Measurements from ENCODE around the gene GAS7. TPM values are rescaled to one million over a fixed set of nuclear protein-coding genes. Genes with fewer than 3 reads are reported as not detected.

GAS7 gene
- total RNA-seq, 1 experiment from 2014 or later = 6.0 TPM

GRCh38 chr17:10116267-10116666, 82.1 kb downstream of the GAS7 start:
- Histone ChIP-seq H3K79me1 (ENCODE audit: insufficient read depth, low read depth, low read length, poor library complexity, severe bottlenecking) (no peaks in the 10 kb centered on the region), H3K56ac (ENCODE audit: insufficient read length, low read depth, low read length) (no peak overlapping the region), H3K14ac (ENCODE audit: insufficient read depth, low read length) (no peak overlapping the region), H2AFZ (ENCODE audit: low read length) (no peak overlapping the region), H3K18ac (ENCODE audit: insufficient read length, low read depth, low read length) (no peak overlapping the region), H2AK5ac (ENCODE audit: insufficient read length, low read length) (no peak overlapping the region), H2BK5ac (ENCODE audit: insufficient read length, low read length) (no peak overlapping the region), H3T11ph (ENCODE audit: low read length) (no peak overlapping the region), H4K5ac (ENCODE audit: insufficient read length, low read depth, low read length) (no peak overlapping the region), H3K79me2 (ENCODE audit: insufficient read depth, low read length) (no peaks in the 10 kb centered on the region), H3K9ac (ENCODE audit: extremely low read depth, insufficient read length, low read length) (no peak overlapping the region), H2BK120ac (ENCODE audit: low read depth, low read length, poor library complexity, severe bottlenecking) (no peak overlapping the region), H3K23ac (ENCODE audit: insufficient read length, low read depth, low read length) (no peak overlapping the region), H3K27ac (ENCODE audit: insufficient read length, low read depth, low read length) (no peak overlapping the region), H3K27me3 (ENCODE audit: insufficient read depth, low read length) (no peaks in the 10 kb centered on the region), H2BK20ac (ENCODE audit: low read depth, low read length, poor library complexity, severe bottlenecking) (no peak overlapping the region), H4K91ac (ENCODE audit: insufficient read length, low read depth, low read length) (no peak overlapping the region), H4K8ac (replicated peaks; ENCODE audit: insufficient read length, low read depth, low read length) (no peak overlapping the region), H3K4me2 (ENCODE audit: insufficient read depth, insufficient read length, low read length) (no peak overlapping the region), H2BK12ac (ENCODE audit: insufficient read length, low read depth, low read length) (no peak overlapping the region), H3K23me2 (ENCODE audit: insufficient read length, low read depth, low read length, poor library complexity, severe bottlenecking) (no peaks in the 10 kb centered on the region), H3K9me3 (ENCODE audit: control insufficient read depth, low read depth, low read length) (no peaks in the 10 kb centered on the region), H2BK15ac (ENCODE audit: low read depth, low read length) (no peak overlapping the region), H3K4me1 (ENCODE audit: insufficient read depth, low read length) (peaks cover 10% of the 10 kb centered on the region; the same call in 1 of the 2 replicates), H3K4ac (ENCODE audit: low read depth, low read length) (no peak overlapping the region), H4K20me1 (ENCODE audit: control insufficient read depth, insufficient read depth, insufficient read length) (no peaks in the 10 kb centered on the region)
- TF ChIP-seq CTCF (conservative IDR thresholded peaks at IDR 0.05) = no peak
- Mint-ChIP-seq H3K27ac (0 out of 7 replicates have a peak overlapping the region, but pooled peaks of 1 of the 3 experiments have one; percentile 3), H3K36me3 (ENCODE audit: insufficient read depth in 1 of 3, low read depth in 3 of 3) (no peaks in the 10 kb centered on the region), H3K9me3 (0 out of 5 replicates have a peak, but pooled peaks cover 0 to 3% of the 10 kb centered on the region in 2 experiments), H3K4me3 (no peak overlapping the region), H3K4me1 (peaks cover 41% of the 10 kb centered on the region in 2 experiments), H3K27me3 (ENCODE audit: low read depth) (no peaks in the 10 kb centered on the region; the same call in none of the 2 replicates)
- no peak for DNase-seq
- no CpG with 5 or more reads among the region's 5 CpGs for WGBS (ENCODE audit: extremely low coverage, insufficient read length, low lambda C conversion rate)
